Breast epithelium (tissue), 3 donors: ENCODE measurements around the gene ZBTB24.

Source experiments
- POLR2A ChIP-seq: fragments of 450-650 bp; IDR thresholded peaks from one replicate; pipeline ENCODE4 v1.6.1; 2016; ENCODE audit warnings: antibody characterized with exemption, mild to moderate bottlenecking, moderate library complexity
- POLR2AphosphoS5 ChIP-seq, 3 donors: sonication (generic); formaldehyde crosslinking; IDR thresholded peaks; one replicate each; pipeline ENCODE4 v1.6.1; 2017; ENCODE audit warnings: antibody characterized with exemption in 3 of 3
- TF ChIP-seq, protein P1 (sequence below), 3 donors: fragments of 450-650 bp; IDR thresholded peaks; one replicate each; pipeline ENCODE4 v1.5.1; 2016 to 2017; ENCODE audit warnings: antibody characterized with exemption in 3 of 3, mild to moderate bottlenecking in 3 of 3, moderate library complexity in 3 of 3

DNA sequence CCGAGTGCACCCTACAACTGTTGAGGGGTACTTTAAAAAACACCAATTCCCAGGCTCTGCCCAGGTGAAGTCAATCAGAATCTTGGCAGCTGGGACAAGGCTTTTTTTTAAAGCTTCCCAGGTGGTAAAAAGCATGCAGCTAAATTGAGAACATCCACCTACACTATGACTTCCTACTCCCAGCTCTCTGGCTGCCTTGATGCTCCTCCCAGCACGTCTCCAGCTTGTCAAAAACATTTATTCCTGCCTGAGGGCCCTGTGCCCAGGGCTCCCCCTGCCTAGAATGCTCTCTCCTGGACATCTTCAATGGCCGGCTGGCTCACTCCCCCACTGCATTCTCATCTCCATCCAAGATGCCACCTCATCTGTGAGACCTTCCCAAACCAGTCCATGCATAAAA, 9.9 kb downstream of the ZBTB24 start:
- TF ChIP-seq POLR2AphosphoS5 (IDR thresholded peaks at IDR 0.05) (no peak), POLR2A (no peak)
- TF ChIP-seq, protein P1, sequence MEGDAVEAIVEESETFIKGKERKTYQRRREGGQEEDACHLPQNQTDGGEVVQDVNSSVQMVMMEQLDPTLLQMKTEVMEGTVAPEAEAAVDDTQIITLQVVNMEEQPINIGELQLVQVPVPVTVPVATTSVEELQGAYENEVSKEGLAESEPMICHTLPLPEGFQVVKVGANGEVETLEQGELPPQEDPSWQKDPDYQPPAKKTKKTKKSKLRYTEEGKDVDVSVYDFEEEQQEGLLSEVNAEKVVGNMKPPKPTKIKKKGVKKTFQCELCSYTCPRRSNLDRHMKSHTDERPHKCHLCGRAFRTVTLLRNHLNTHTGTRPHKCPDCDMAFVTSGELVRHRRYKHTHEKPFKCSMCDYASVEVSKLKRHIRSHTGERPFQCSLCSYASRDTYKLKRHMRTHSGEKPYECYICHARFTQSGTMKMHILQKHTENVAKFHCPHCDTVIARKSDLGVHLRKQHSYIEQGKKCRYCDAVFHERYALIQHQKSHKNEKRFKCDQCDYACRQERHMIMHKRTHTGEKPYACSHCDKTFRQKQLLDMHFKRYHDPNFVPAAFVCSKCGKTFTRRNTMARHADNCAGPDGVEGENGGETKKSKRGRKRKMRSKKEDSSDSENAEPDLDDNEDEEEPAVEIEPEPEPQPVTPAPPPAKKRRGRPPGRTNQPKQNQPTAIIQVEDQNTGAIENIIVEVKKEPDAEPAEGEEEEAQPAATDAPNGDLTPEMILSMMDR (IDR thresholded peaks at IDR 0.05): no peak
